ENCODE data around the gene MGAT1.

- TF ChIP-seq, protein P1, sequence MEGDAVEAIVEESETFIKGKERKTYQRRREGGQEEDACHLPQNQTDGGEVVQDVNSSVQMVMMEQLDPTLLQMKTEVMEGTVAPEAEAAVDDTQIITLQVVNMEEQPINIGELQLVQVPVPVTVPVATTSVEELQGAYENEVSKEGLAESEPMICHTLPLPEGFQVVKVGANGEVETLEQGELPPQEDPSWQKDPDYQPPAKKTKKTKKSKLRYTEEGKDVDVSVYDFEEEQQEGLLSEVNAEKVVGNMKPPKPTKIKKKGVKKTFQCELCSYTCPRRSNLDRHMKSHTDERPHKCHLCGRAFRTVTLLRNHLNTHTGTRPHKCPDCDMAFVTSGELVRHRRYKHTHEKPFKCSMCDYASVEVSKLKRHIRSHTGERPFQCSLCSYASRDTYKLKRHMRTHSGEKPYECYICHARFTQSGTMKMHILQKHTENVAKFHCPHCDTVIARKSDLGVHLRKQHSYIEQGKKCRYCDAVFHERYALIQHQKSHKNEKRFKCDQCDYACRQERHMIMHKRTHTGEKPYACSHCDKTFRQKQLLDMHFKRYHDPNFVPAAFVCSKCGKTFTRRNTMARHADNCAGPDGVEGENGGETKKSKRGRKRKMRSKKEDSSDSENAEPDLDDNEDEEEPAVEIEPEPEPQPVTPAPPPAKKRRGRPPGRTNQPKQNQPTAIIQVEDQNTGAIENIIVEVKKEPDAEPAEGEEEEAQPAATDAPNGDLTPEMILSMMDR (IDR thresholded peaks at IDR 0.05 in 4 of 5, conservative IDR thresholded peaks at IDR 0.05 in 1 of 5) = no peak
- TF ChIP-seq POLR2A (IDR thresholded peaks at IDR 0.05) = no peak
Observed at GRCh38 chr5:180825768-180826525, 23.3 kb upstream of the MGAT1 start.
